PC-3 (cell line): ENCODE measurements around the gene HRH3. TPM values are rescaled to one million over a fixed set of nuclear protein-coding genes. Genes with fewer than 3 reads are reported as not detected.

Source experiments
- ATAC-seq: fragments of 200-7000 bp; cut with Tn5 transposase; 2 replicates; pipeline ENCODE4 v1.9.1; 2020; ENCODE audit warnings: mild to moderate bottlenecking, moderate library complexity
- BruUV-seq: library from RNA; stranded (reverse); fragments of 400-500 nt; replicated peaks from 2 replicates; lab custom pipeline; 2021; lab: Mats Ljungman, UMichigan
- CTCF ChIA-PET: fragments of 300-600 bp; sonication (Branson Sonifier 250); formaldehyde crosslinking; loops from one replicate; lab custom pipeline; 2022; ENCODE audit warnings: antibody characterized with exemption; lab: Charles Lee
- POLR2A ChIA-PET: fragments of 300-600 bp; sonication (Branson Sonifier 250); formaldehyde crosslinking; loops from one replicate; lab custom pipeline; 2022; ENCODE audit warnings: antibody characterized with exemption; ENCODE audit not compliant: unreplicated experiment; lab: Charles Lee
- DNase-seq: peaks from one replicate; pipeline ENCODE4 v3.0.0-alpha.2; 2015
- H2AFZ ChIP-seq: fragments of 300-600 bp; sonication (generic); 2 replicates; pipeline ENCODE4 v1.6.0; 2016; ENCODE audit warnings: antibody characterized with exemption, low read length
- H3F3A ChIP-seq: fragments of 300-600 bp; sonication (generic); one replicate; pipeline ENCODE4 v1.6.0; 2017; ENCODE audit warnings: antibody characterized with exemption, low read length, control low read depth, mild to moderate bottlenecking; ENCODE audit not compliant: unreplicated experiment
- H3K27ac ChIP-seq: fragments of 300-600 bp; sonication (generic); 2 replicates; pipeline ENCODE4 v1.5.1; 2016; ENCODE audit warnings: mild to moderate bottlenecking, low read length
- H3K27me3 ChIP-seq: fragments of 300-600 bp; sonication (generic); 2 replicates; pipeline ENCODE4 v1.6.1; 2016; ENCODE audit warnings: low read length, mixed read lengths
- H3K36me3 ChIP-seq: fragments of 300-600 bp; sonication (generic); 2 replicates; pipeline ENCODE4 v1.6.1; 2016; ENCODE audit warnings: low read depth, mixed run types, low read length, mixed read lengths
- H3K4me1 ChIP-seq: fragments of 300-600 bp; sonication (generic); 2 replicates; pipeline ENCODE4 v1.5.1; 2016; ENCODE audit warnings: low read length; ENCODE audit not compliant: insufficient read depth
- H3K4me2 ChIP-seq: fragments of 300-600 bp; sonication (generic); 2 replicates; pipeline ENCODE4 v1.6.0; 2016; ENCODE audit warnings: low read length
- H3K4me3 ChIP-seq: fragments of 300-600 bp; sonication (generic); 2 replicates; pipeline ENCODE4 v1.5.1; 2016; ENCODE audit warnings: mild to moderate bottlenecking, low read length, mixed read lengths
- H3K79me2 ChIP-seq: fragments of 300-600 bp; sonication (generic); 2 replicates; pipeline ENCODE4 v1.6.1; 2017; ENCODE audit warnings: low read length, mixed read lengths
- H3K9ac ChIP-seq: fragments of 300-600 bp; sonication (generic); 2 replicates; pipeline ENCODE4 v1.6.0; 2016; ENCODE audit warnings: mild to moderate bottlenecking, low read length
- H3K9me2 ChIP-seq: fragments of 300-600 bp; sonication (generic); replicated peaks from 2 replicates; pipeline ENCODE4 v1.6.1; 2016; ENCODE audit warnings: mixed run types, low read length, mixed read lengths
- H3K9me3 ChIP-seq: fragments of 300-600 bp; sonication (generic); 2 replicates; pipeline ENCODE4 v1.6.1; 2016; ENCODE audit warnings: low read length, mixed read lengths
- H4K20me1 ChIP-seq: fragments of 300-600 bp; sonication (generic); 2 replicates; pipeline ENCODE4 v1.6.1; 2016; ENCODE audit warnings: low read length, mixed read lengths
- EZH2 ChIP-seq: fragments of 300-600 bp; sonication (generic); IDR thresholded peaks from one replicate; pipeline ENCODE4 v1.6.1; 2017; ENCODE audit warnings: antibody characterized with exemption, mild to moderate bottlenecking, low read length; ENCODE audit not compliant: unreplicated experiment
- EZH2phosphoT487 ChIP-seq: fragments of 300-600 bp; sonication (generic); IDR thresholded peaks from 2 replicates; pipeline ENCODE4 v1.6.1; 2018; ENCODE audit warnings: mild to moderate bottlenecking, antibody characterized with exemption, low read length, borderline replicate concordance
- intact Hi-C: fragments of 100-400 bp; cut with micrococcal nuclease; formaldehyde crosslinking; loops from 2 replicates; pipeline ENCODE4 v1.9.0; 2023
- total RNA-seq: library from RNA; depleted of rRNA; stranded (reverse); fragments of >200 nt; gene quantifications from 2 replicates; pipeline ENCODE4 v1.2.3, GENCODE V29; 2014
- TF ChIP-seq, protein P1 (sequence below): fragments of 300-600 bp; sonication (generic); conservative IDR thresholded peaks from 2 replicates; pipeline ENCODE4 v1.5.1; 2017; ENCODE audit warnings: antibody characterized with exemption, low read depth, mild to moderate bottlenecking, low read length

Gene HRH3
- total RNA-seq, 1 experiment from 2014 or later: not detected

DNA sequence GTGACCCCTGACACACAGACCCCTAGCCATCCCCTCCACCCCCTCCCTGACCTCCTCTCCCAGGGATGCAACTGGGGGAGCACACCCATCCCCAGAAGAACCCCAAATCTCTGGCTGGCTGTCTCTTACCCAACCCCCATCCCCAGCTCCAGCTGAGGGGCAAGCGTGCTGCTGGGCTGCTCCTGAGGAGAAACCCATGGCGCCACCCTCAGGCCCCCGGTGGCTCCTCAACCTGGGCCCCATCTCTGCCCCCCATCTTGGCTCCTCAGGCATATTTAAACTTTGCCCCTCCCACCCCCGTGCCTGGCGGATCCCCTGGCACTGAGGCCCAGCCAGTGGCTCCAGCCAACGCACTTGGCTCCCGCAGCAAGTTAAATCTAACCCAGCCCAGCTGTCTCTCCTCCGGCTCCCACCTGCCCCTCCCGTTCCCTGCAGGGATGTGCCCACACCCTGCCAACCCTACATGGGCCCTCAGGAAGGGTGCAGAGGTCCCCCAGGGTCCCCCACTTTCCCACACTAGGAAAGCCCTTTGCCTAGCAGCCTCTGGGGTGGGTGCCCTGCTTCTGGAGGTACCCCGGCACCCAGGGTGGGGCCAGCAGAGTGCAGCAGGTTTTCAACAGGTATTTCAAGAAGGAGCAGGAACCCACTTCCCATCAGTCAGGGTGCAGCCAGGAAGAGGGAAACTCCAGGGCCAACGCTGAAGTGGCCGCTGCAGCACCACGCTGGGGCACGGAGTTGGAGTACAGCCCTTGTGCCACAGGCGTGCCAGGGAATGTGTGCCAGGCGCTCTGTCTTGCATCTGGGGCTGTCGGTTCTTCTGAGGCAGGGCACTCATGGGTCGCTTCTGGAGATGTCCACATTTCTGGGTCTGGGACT is 12.9 kb upstream of the HRH3 start:
- H3K4me1 ChIP-seq: peaks cover 12% of the 10 kb centered on the region

DNA sequence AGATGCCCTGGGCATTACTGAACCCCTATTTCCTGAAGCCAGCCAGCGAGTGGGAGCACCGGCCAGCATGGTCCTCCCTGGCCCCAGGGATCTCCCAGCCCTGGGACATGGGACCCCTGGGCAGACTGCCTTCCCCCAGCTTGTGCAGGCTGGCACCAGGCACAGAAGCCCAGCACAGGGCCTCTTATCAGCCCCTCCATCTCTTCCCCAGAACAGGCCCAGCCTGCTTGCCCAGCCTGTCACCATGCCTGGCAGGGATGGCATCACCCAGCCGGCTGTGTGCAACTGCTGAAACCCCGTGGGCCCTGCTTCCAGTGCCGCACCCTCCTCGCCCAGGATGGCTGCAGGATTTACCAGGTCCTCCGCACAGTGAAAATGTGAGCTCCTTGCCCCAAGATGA is 12.1 kb upstream of the HRH3 start:
- CTCF ChIA-PET: no interaction called here
- TF ChIP-seq EZH2 (no peak), EZH2phosphoT487 (no peak)
- TF ChIP-seq, protein P1, sequence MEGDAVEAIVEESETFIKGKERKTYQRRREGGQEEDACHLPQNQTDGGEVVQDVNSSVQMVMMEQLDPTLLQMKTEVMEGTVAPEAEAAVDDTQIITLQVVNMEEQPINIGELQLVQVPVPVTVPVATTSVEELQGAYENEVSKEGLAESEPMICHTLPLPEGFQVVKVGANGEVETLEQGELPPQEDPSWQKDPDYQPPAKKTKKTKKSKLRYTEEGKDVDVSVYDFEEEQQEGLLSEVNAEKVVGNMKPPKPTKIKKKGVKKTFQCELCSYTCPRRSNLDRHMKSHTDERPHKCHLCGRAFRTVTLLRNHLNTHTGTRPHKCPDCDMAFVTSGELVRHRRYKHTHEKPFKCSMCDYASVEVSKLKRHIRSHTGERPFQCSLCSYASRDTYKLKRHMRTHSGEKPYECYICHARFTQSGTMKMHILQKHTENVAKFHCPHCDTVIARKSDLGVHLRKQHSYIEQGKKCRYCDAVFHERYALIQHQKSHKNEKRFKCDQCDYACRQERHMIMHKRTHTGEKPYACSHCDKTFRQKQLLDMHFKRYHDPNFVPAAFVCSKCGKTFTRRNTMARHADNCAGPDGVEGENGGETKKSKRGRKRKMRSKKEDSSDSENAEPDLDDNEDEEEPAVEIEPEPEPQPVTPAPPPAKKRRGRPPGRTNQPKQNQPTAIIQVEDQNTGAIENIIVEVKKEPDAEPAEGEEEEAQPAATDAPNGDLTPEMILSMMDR: no peak
- no peaks in the 10 kb centered on the region for H3K27me3 ChIP-seq

More for the DNA sequence above, 12.9 kb upstream of the HRH3 start:
- BruUV-seq: no TSS peak
- H3K4me3 ChIP-seq: no peak overlapping the region
- ATAC-seq: no peak
- no peaks in the 10 kb centered on the region for H3K9me3 ChIP-seq
- no peaks in the 10 kb centered on the region for H3K9me2 ChIP-seq
- intact Hi-C loops: no loop called here
- no peak for TF ChIP-seq EZH2
- TF ChIP-seq, protein P1: no peak
- no peak for TF ChIP-seq EZH2phosphoT487
- H3K27me3 ChIP-seq: no peaks in the 10 kb centered on the region
- ChIA-PET POLR2A (no interaction called here), CTCF (no interaction called here)
- no peak overlapping the region for H3K4me2 ChIP-seq
- no peak for DNase-seq
- H2AFZ ChIP-seq: no peak overlapping the region
- H4K20me1 ChIP-seq: no peaks in the 10 kb centered on the region
- no peak overlapping the region for H3K27ac ChIP-seq
- no peaks in the 10 kb centered on the region for H3K79me2 ChIP-seq
- H3F3A ChIP-seq: no peaks in the 10 kb centered on the region
- H3K36me3 ChIP-seq: no peaks in the 10 kb centered on the region
- no peak overlapping the region for H3K9ac ChIP-seq

DNA sequence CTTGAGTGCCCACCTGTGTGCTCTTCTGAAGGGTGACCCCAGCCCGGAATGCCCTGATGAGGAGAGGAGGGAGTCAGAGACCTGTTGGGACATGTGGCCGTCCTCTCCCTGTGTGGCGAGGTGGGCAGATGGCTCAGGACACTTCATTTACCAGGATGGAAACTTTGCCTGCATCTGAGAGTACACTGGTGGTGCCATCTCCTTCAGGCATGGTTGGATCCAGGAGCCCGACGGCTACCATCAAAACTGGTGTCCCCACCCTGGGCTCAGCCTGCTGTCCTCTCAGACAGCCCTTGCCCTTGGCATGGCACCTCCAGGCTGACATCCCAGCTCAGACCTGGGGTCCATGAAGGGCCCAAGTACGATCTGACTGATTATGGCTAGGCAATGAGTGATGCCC is 11.2 kb upstream of the HRH3 start:
- Histone ChIP-seq H3K36me3 (no peaks in the 10 kb centered on the region), H3K27me3 (no peaks in the 10 kb centered on the region), H3K9me3 (no peaks in the 10 kb centered on the region), H3K4me3 (no peak overlapping the region), H3K9me2 (no peaks in the 10 kb centered on the region), H2AFZ (no peak overlapping the region), H3K4me1 (peaks cover 6% of the 10 kb centered on the region; the same call in 1 of the 2 replicates), H4K20me1 (no peaks in the 10 kb centered on the region), H3K4me2 (no peak overlapping the region), H3K79me2 (no peaks in the 10 kb centered on the region), H3F3A (no peaks in the 10 kb centered on the region), H3K27ac (no peak overlapping the region), H3K9ac (no peak overlapping the region)
- no peak for TF ChIP-seq EZH2phosphoT487
- TF ChIP-seq EZH2: no peak
- TF ChIP-seq, protein P1: no peak
- intact Hi-C loops: no loop called here
- no peak for ATAC-seq
- ChIA-PET POLR2A (no interaction called here), CTCF (no interaction called here)
- no TSS peak for BruUV-seq
- DNase-seq: no peak

More for the DNA sequence above, 12.1 kb upstream of the HRH3 start:
- no TSS peak for BruUV-seq
- DNase-seq (peak; percentile 65), ATAC-seq (peak; percentile 54)
- H3K9ac ChIP-seq: no peak overlapping the region
- no peaks in the 10 kb centered on the region for H3K9me2 ChIP-seq
- peaks cover 6% of the 10 kb centered on the region; the same call in 1 of the 2 replicates for H3K4me1 ChIP-seq
- no peaks in the 10 kb centered on the region for H4K20me1 ChIP-seq
- H3F3A ChIP-seq: no peaks in the 10 kb centered on the region
- H3K79me2 ChIP-seq: no peaks in the 10 kb centered on the region
- H3K9me3 ChIP-seq: no peaks in the 10 kb centered on the region
- H3K27ac ChIP-seq: no peak overlapping the region
- no peak overlapping the region for H2AFZ ChIP-seq
- H3K4me2 ChIP-seq: no peak overlapping the region
- intact Hi-C loops: no loop called here
- no peak overlapping the region for H3K4me3 ChIP-seq
- POLR2A ChIA-PET: no interaction called here
- no peaks in the 10 kb centered on the region for H3K36me3 ChIP-seq
